Heart left ventricle (tissue), 16 donors: ENCODE results near the gene CLEC16A. TPM values are rescaled to one million over a fixed set of nuclear protein-coding genes. Genes with fewer than 3 reads are reported as not detected.

Experiments used
- ATAC-seq, 4 donors: fragments of 200-7000 bp; cut with Tn5 transposase; one replicate each; pipeline ENCODE4 v1.9.1; 2020 to 2022; ENCODE audit warnings: moderate library complexity in 4 of 4, mild to moderate bottlenecking in 3 of 4, moderate number of reproducible peaks in 1 of 4
- DNase-seq, 5 donors: peaks; one replicate each; pipeline ENCODE4 v3.0.0-alpha.2; 2020
- H3K27ac ChIP-seq, 12 donors: fragments of 200-600 bp; sonication (generic) in 4 of 12; one replicate each; pipeline versions ENCODE4 v1.5.0 to v1.8.0; 2016 to 2022; ENCODE audit warnings: mild to moderate bottlenecking in 2 of 12
- H3K27me3 ChIP-seq, 9 donors: fragments of 200-600 bp; sonication (generic) in 2 of 9; one replicate each; pipeline versions ENCODE4 v1.5.1 to v1.8.0; 2016 to 2022; ENCODE audit warnings: mild to moderate bottlenecking in 3 of 9
- H3K36me3 ChIP-seq, 9 donors: fragments of 200-600 bp; sonication (generic) in 2 of 9; one replicate each; pipeline versions ENCODE4 v1.5.0 to v1.8.0; 2018 to 2022; ENCODE audit warnings: mild to moderate bottlenecking in 2 of 9
- H3K4me1 ChIP-seq, 12 donors: fragments of 200-600 bp; sonication (generic) in 4 of 12; one replicate each; pipeline versions ENCODE4 v1.5.0 to v1.8.0; 2016 to 2022; ENCODE audit warnings: mild to moderate bottlenecking in 3 of 12
- H3K4me3 ChIP-seq, 12 donors: fragments of 200-600 bp; sonication (generic) in 4 of 12; one replicate each; pipeline versions ENCODE4 v1.5.0 to v1.8.0; 2017 to 2022; ENCODE audit warnings: mild to moderate bottlenecking in 9 of 12, moderate library complexity in 4 of 12
- H3K9me3 ChIP-seq, 12 donors: fragments of 200-600 bp; sonication (generic) in 4 of 12; one replicate each; pipeline versions ENCODE4 v1.5.0 to v1.8.0; 2016 to 2022; ENCODE audit warnings: mild to moderate bottlenecking in 1 of 12
- CTCF ChIP-seq, 12 donors: fragments of 200-600 bp; sonication (generic) in 4 of 12; IDR thresholded peaks; one replicate each; pipeline versions ENCODE4 v1.5.0 to v1.8.0; 2018 to 2022; ENCODE audit warnings: antibody characterized with exemption in 12 of 12, mild to moderate bottlenecking in 5 of 12
- POLR2A ChIP-seq, 2 donors: fragments of 450-650 bp; IDR thresholded peaks; one replicate each; pipeline ENCODE4 v1.6.1; 2017; ENCODE audit warnings: antibody characterized with exemption in 2 of 2, mild to moderate bottlenecking in 2 of 2, moderate library complexity in 2 of 2
- WGBS, 4 donors: extraction: QIAGEN DNeasy Blood & Tissue Kit in 2 of 4; methylation state at CpG; one replicate each; pipeline versions ENCODE4 v1.1.5 to v1.1.7; 2013 to 2018; 5-methylcytosine and 5-hydroxymethylcytosine counted together
- intact Hi-C, 10 donors: fragments of 100-400 bp; cut with DNase I; formaldehyde crosslinking; loops; one replicate each; pipeline versions ENCODE4 v1.11.1 to v1.14.2; 2022
- polyA plus RNA-seq, 2 donors: library from polyadenylated mRNA; stranded (reverse); fragments of 200-250 nt; gene quantifications; one replicate each; pipeline ENCODE4 v1.2.3, GENCODE V29; 2013
- total RNA-seq, 9 donors: library from RNA; depleted of rRNA in 2 of 9; stranded (reverse); fragments of >200 nt in 2 of 9; fragmentation: NEBNext Ultra II Directional in 3 of 9; extraction: Animal tissue kit (Norgen Biotek cat#: 25700) in 3 of 9; gene quantifications; one replicate each; pipeline versions ENCODE4 v1.1.0 to v1.2.4, GENCODE V29; 2016 to 2023
- donor health status: ischemic (EF 13 %, LVEDD 7.1; RV severe dilation, severe dysfunction).
- donor health status: healthy with polysubstance abuse.
- donor health status: DM: no; HTN: yes; CAD: no.
- donor health status: DM: no; HTN: no; CAD: no.
- donor health status: ischemic (EF 25% LVEDD 6.9; RV normal size, moderate dysfunction).
- donor health status: ischemic (EF 25% LVEDD 5.7; RV mildly dilated, moderate dysfunction).
- donor health status: healthy.
- donor health status: DM: yes; HTN: yes; CAD: no.
- donor health status: ischemic (EF 35%, LVEDD 5.7; RV mildly dilated, moderate dysfunction).
- donor health status: nonischemic (EF 11% LVEDD 7.7; RV severe dilation, severe dysfunction).
- donor health status: DM: yes; HTN: yes; CAD: no.
- donor health status: PGD.
- donor health status: ischemic (EF 29% LVEDD 5.4; RV normal size, mild dysfunction).
- donor health status: nonischemic (EF 23%, LVEDD 6.1; RV moderate dilation, normal function).

CLEC16A gene
- total and polyA plus RNA-seq, 11 donors: 13.8 to 41.1 (median 23.7) TPM

- intact Hi-C loops: no loop called here
- no peak overlapping the region for H3K27ac ChIP-seq
- ATAC-seq: no peak
- no peak for DNase-seq
- H3K27me3 ChIP-seq: no peaks in the 10 kb centered on the region
- 97 to 100% (median 97%) methylated on average over 5 of the region's 5 CpGs for WGBS, 4 donors
- H3K4me1 ChIP-seq: peaks cover 0 to 17% (median 0%) of the 10 kb centered on the region in 12 donors
- no peaks in the 10 kb centered on the region for H3K9me3 ChIP-seq
- no peak overlapping the region for H3K4me3 ChIP-seq
- TF ChIP-seq CTCF (IDR thresholded peaks at IDR 0.05) (no peak), POLR2A (IDR thresholded peaks at IDR 0.05) (no peak)
- peaks cover 0 to 7% (median 0%) of the 10 kb centered on the region in 9 donors for H3K36me3 ChIP-seq
These were observed 205.8 kb downstream of the CLEC16A start for GRCh38 chr16:11150190-11150589.

GRCh38 chr16:11151156-11151884, 207.0 kb downstream of the CLEC16A start:
- H3K9me3 ChIP-seq: no peaks in the 10 kb centered on the region
- no peaks in the 10 kb centered on the region for H3K27me3 ChIP-seq
- WGBS, 4 donors: 93 to 96% (median 95%) methylated on average over 9 of the region's 9 CpGs
- ATAC-seq (no peak), DNase-seq (no peak)
- TF ChIP-seq CTCF (IDR thresholded peaks at IDR 0.05): no peak
- no peak for TF ChIP-seq POLR2A (IDR thresholded peaks at IDR 0.05)
- peaks cover 0 to 17% (median 0%) of the 10 kb centered on the region in 12 donors for H3K4me1 ChIP-seq
- peaks cover 0 to 7% (median 0%) of the 10 kb centered on the region in 9 donors for H3K36me3 ChIP-seq
- intact Hi-C loops: no loop called here
- H3K27ac ChIP-seq: no peak overlapping the region
- no peak overlapping the region for H3K4me3 ChIP-seq

- WGBS, 4 donors: 91 to 94% (median 92%) methylated on average over 12 of the region's 12 CpGs
- Histone ChIP-seq H3K4me1 (peaks cover 0 to 17% (median 0%) of the 10 kb centered on the region in 12 donors), H3K36me3 (peaks cover 0 to 7% (median 0%) of the 10 kb centered on the region in 9 donors), H3K4me3 (no peak overlapping the region), H3K9me3 (no peaks in the 10 kb centered on the region), H3K27me3 (no peaks in the 10 kb centered on the region), H3K27ac (no peak overlapping the region)
- DNase-seq (no peak), ATAC-seq (no peak)
- intact Hi-C loops: no loop called here
- TF ChIP-seq POLR2A (IDR thresholded peaks at IDR 0.05): no peak
- TF ChIP-seq CTCF (IDR thresholded peaks at IDR 0.05): no peak
These were observed 207.7 kb downstream of the CLEC16A start for GRCh38 chr16:11151885-11152629.

GRCh38 chr16:11152677-11153331, 208.4 kb downstream of the CLEC16A start:
- intact Hi-C loops: no loop called here
- DNase-seq (no peak), ATAC-seq (no peak)
- Histone ChIP-seq H3K27me3 (no peaks in the 10 kb centered on the region), H3K4me1 (peaks cover 0 to 17% (median 0%) of the 10 kb centered on the region in 12 donors), H3K9me3 (no peaks in the 10 kb centered on the region), H3K27ac (no peak overlapping the region), H3K4me3 (no peak overlapping the region), H3K36me3 (peaks cover 0 to 7% (median 0%) of the 10 kb centered on the region in 9 donors)
- 75 to 84% (median 78%) methylated on average over 17 of the region's 17 CpGs for WGBS, 4 donors
- TF ChIP-seq POLR2A (IDR thresholded peaks at IDR 0.05) (no peak), CTCF (IDR thresholded peaks at IDR 0.05) (no peak)
